IMR-90 (cell line): ENCODE measurements around the gene RFTN1. TPM values are rescaled to one million over a fixed set of nuclear protein-coding genes. Genes with fewer than 3 reads are reported as not detected.

Experiments used
- ATAC-seq: fragments of 200-7000 bp; cut with Tn5 transposase; 2 replicates; pipeline ENCODE4 v1.9.1; 2020; ENCODE audit warnings: low read depth, mild to moderate bottlenecking, moderate library complexity
- BruUV-seq: library from RNA; stranded (reverse); fragments of 400-500 nt; replicated peaks from 2 replicates; lab custom pipeline; 2021; lab: Mats Ljungman, UMichigan
- CTCF ChIA-PET: fragments of 300-600 bp; formaldehyde crosslinking; extraction: SDS; loops from one replicate; lab custom pipeline; 2021; ENCODE audit warnings: antibody characterized with exemption; lab: Yijun Ruan, JAX
- POLR2A ChIA-PET: fragments of 300-600 bp; sonication (Branson Sonifier 250); formaldehyde crosslinking; loops from one replicate; lab custom pipeline; 2022; ENCODE audit warnings: antibody characterized with exemption; ENCODE audit not compliant: unreplicated experiment; lab: Charles Lee
- DNase-seq: peaks from one replicate; pipeline ENCODE4 v3.0.0; 2013
- H2AFZ ChIP-seq: replicated peaks from 2 replicates; pipeline ENCODE3; 2013; ENCODE audit warnings: low read length, mild to moderate bottlenecking; ENCODE audit not compliant: poor library complexity
- H2AK5ac ChIP-seq: 2 replicates; pipeline ENCODE4 v1.6.1; 2013; ENCODE audit warnings: low read depth, low read length, inconsistent platforms
- H2AK9ac ChIP-seq: replicated peaks from 2 replicates; pipeline ENCODE3; 2013; ENCODE audit warnings: mild to moderate bottlenecking, low read depth, low read length, moderate library complexity; ENCODE audit not compliant: poor library complexity
- H2BK120ac ChIP-seq: 2 replicates; pipeline ENCODE4 v1.6.1; 2013; ENCODE audit warnings: low read depth, low read length, inconsistent platforms
- H2BK15ac ChIP-seq: 3 replicates; pipeline ENCODE4 v1.6.1; 2013; ENCODE audit warnings: low read depth, low read length, inconsistent platforms
- H2BK20ac ChIP-seq: 2 replicates; pipeline ENCODE4 v1.6.1; 2013; ENCODE audit warnings: low read depth, mild to moderate bottlenecking, inconsistent platforms, low read length, moderate library complexity
- H2BK5ac ChIP-seq: 2 replicates; pipeline ENCODE4 v1.6.1; 2013; ENCODE audit warnings: mild to moderate bottlenecking, low read depth, low read length, inconsistent platforms; ENCODE audit not compliant: poor library complexity, severe bottlenecking
- H3K14ac ChIP-seq: replicated peaks from 2 replicates; pipeline ENCODE4 v1.6.1; 2013; ENCODE audit warnings: low read depth, low read length, inconsistent platforms
- H3K18ac ChIP-seq: 2 replicates; pipeline ENCODE4 v1.6.1; 2013; ENCODE audit warnings: low read depth, low read length, control low read depth
- H3K23ac ChIP-seq: 2 replicates; pipeline ENCODE4 v1.6.1; 2013; ENCODE audit warnings: low read depth, low read length, inconsistent platforms
- H3K27ac ChIP-seq: 2 replicates; pipeline ENCODE4 v1.5.1; 2013; ENCODE audit warnings: mild to moderate bottlenecking, control low read depth, low read length; ENCODE audit not compliant: insufficient read depth
- H3K27me3 ChIP-seq: 2 replicates; pipeline ENCODE4 v1.6.1; 2013; ENCODE audit warnings: low read length; ENCODE audit not compliant: control insufficient read depth, insufficient read depth
- H3K36me3 ChIP-seq: 2 replicates; pipeline ENCODE4 v1.6.1; 2013; ENCODE audit warnings: low read length, mixed read lengths; ENCODE audit not compliant: control insufficient read depth, insufficient read depth
- H3K4ac ChIP-seq: 2 replicates; pipeline ENCODE4 v1.6.1; 2013; ENCODE audit warnings: low read depth, low read length, inconsistent platforms
- H3K4me1 ChIP-seq: 2 replicates; pipeline ENCODE4 v1.6.1; 2013; ENCODE audit warnings: low read length, mixed read lengths; ENCODE audit not compliant: control insufficient read depth, insufficient read depth
- H3K4me2 ChIP-seq: 2 replicates; pipeline ENCODE4 v1.6.1; 2013; ENCODE audit warnings: low read depth, mild to moderate bottlenecking, control low read depth, low read length, moderate library complexity
- H3K4me3 ChIP-seq: 2 replicates; pipeline ENCODE4 v1.5.1; 2013; ENCODE audit warnings: low read depth, mild to moderate bottlenecking, control low read depth, low read length, moderate library complexity; ENCODE audit not compliant: insufficient read depth
- H3K56ac ChIP-seq: 2 replicates; pipeline ENCODE4 v1.6.1; 2013; ENCODE audit warnings: low read length, inconsistent platforms; ENCODE audit not compliant: insufficient read depth; ENCODE audit errors: extremely low read depth
- H3K79me1 ChIP-seq, 2 experiments: 2 replicates each; pipeline ENCODE4 v1.6.1; 2013; ENCODE audit warnings: low read length in 2 of 2, inconsistent platforms in 1 of 2, low read depth in 1 of 2
- H3K9ac ChIP-seq: 2 replicates; pipeline ENCODE4 v1.6.1; 2013; ENCODE audit warnings: low read depth, low read length, control low read depth
- H3K9me1 ChIP-seq: 2 replicates; pipeline ENCODE4 v1.6.1; 2013; ENCODE audit warnings: low read length, inconsistent platforms; ENCODE audit not compliant: insufficient read depth
- H3K9me3 ChIP-seq: 2 replicates; pipeline ENCODE4 v1.6.1; 2013; ENCODE audit warnings: low read length; ENCODE audit not compliant: control insufficient read depth, insufficient read depth
- H4K20me1 ChIP-seq: 2 replicates; pipeline ENCODE4 v1.6.1; 2013; ENCODE audit warnings: low read length, inconsistent platforms; ENCODE audit not compliant: insufficient read depth
- H4K5ac ChIP-seq: 2 replicates; pipeline ENCODE4 v1.6.1; 2013; ENCODE audit warnings: mild to moderate bottlenecking, low read depth, low read length, control low read depth
- H4K8ac ChIP-seq, 2 experiments: 2 replicates each; pipeline ENCODE4 v1.6.1; 2013; ENCODE audit warnings: low read depth in 2 of 2, low read length in 2 of 2, control low read depth in 1 of 2, inconsistent platforms in 1 of 2
- H4K91ac ChIP-seq: 2 replicates; pipeline ENCODE4 v1.6.1; 2013; ENCODE audit warnings: low read depth, low read length, inconsistent platforms; ENCODE audit not compliant: insufficient read depth
- BHLHE40 ChIP-seq: fragments of 150-350 bp; IDR thresholded peaks from 2 replicates; pipeline ENCODE4 v1.6.1; 2016; ENCODE audit warnings: mild to moderate bottlenecking, low read depth, low read length
- CEBPB ChIP-seq: IDR thresholded peaks from 2 replicates; pipeline ENCODE4 v1.6.1; 2012; ENCODE audit warnings: low read depth, low read length, improper control_type of control experiment
- CHD1 ChIP-seq: IDR thresholded peaks from 2 replicates; pipeline ENCODE4 v1.6.1; 2012; ENCODE audit warnings: low read depth, low read length, improper control_type of control experiment
- CTCF ChIP-seq: conservative IDR thresholded peaks from 2 replicates; pipeline ENCODE4 v1.5.1; 2012; ENCODE audit warnings: mild to moderate bottlenecking, low read depth, low read length, improper control_type of control experiment
- ELK1 ChIP-seq: fragments of 150-350 bp; IDR thresholded peaks from 2 replicates; pipeline ENCODE4 v1.6.1; 2016; ENCODE audit warnings: low read depth, mild to moderate bottlenecking, low read length, moderate library complexity, borderline replicate concordance
- FOS ChIP-seq: fragments of 150-350 bp; IDR thresholded peaks from 2 replicates; pipeline ENCODE4 v1.6.1; 2016; ENCODE audit warnings: low read depth, low read length
- MAFK ChIP-seq: IDR thresholded peaks from 2 replicates; pipeline ENCODE4 v1.6.1; 2012; ENCODE audit warnings: low read depth, low read length, improper control_type of control experiment
- MAZ ChIP-seq: IDR thresholded peaks from 2 replicates; pipeline ENCODE4 v1.6.1; 2012; ENCODE audit warnings: low read depth, mild to moderate bottlenecking, low read length, improper control_type of control experiment, moderate library complexity, borderline replicate concordance
- MXI1 ChIP-seq: IDR thresholded peaks from 2 replicates; pipeline ENCODE4 v1.6.1; 2012; ENCODE audit warnings: low read depth, mild to moderate bottlenecking, low read length, moderate library complexity, borderline replicate concordance
- NFE2L2 ChIP-seq: fragments of 150-350 bp; IDR thresholded peaks from 2 replicates; pipeline ENCODE4 v1.6.1; 2016; ENCODE audit warnings: low read depth, mild to moderate bottlenecking, low read length
- POLR2A ChIP-seq: IDR thresholded peaks from 2 replicates; pipeline ENCODE4 v1.6.1; 2012; ENCODE audit warnings: mild to moderate bottlenecking, low read depth, low read length
- RAD21 ChIP-seq: IDR thresholded peaks from 2 replicates; pipeline ENCODE4 v1.6.1; 2012; ENCODE audit warnings: low read length, improper control_type of control experiment
- RCOR1 ChIP-seq: IDR thresholded peaks from 2 replicates; pipeline ENCODE4 v1.6.1; 2012; ENCODE audit warnings: mild to moderate bottlenecking, low read length, improper control_type of control experiment; ENCODE audit not compliant: insufficient replicate concordance
- RFX5 ChIP-seq: IDR thresholded peaks from 2 replicates; pipeline ENCODE4 v1.8.0; 2012; ENCODE audit warnings: low read depth, mild to moderate bottlenecking, low read length, moderate library complexity
- SMC3 ChIP-seq: fragments of 150-350 bp; IDR thresholded peaks from 2 replicates; pipeline ENCODE4 v1.6.1; 2016; ENCODE audit warnings: low read depth, mild to moderate bottlenecking, antibody characterized with exemption, low read length, moderate library complexity
- USF2 ChIP-seq: fragments of 150-350 bp; IDR thresholded peaks from 2 replicates; pipeline ENCODE4 v1.6.1; 2017; ENCODE audit warnings: mild to moderate bottlenecking, antibody characterized with exemption, low read length, low read depth
- WGBS, 2 experiments: methylation state at CpG; one replicate each; pipeline versions ENCODE4 v1.1.5 to v1.1.7; 2013; ENCODE audit warnings: missing lambda C conversion rate in 2 of 2; ENCODE audit not compliant: insufficient read length in 1 of 2; ENCODE audit errors: extremely low coverage in 2 of 2; 5-methylcytosine and 5-hydroxymethylcytosine counted together
- dilution Hi-C: fragments of 300-500 bp; cut with HindIII; formaldehyde crosslinking; loops from one replicate; pipeline ENCODE4 v1.14.3; 2018; ENCODE audit warnings: low sequenced_read_pairs; ENCODE audit not compliant: unreplicated experiment
- in situ Hi-C: fragments of 300-500 bp; cut with MboI; formaldehyde crosslinking; loops from 3 replicates; pipeline ENCODE4 v1.14.3; 2019; ENCODE audit warnings: low sequenced_read_pairs, inconsistent platforms, mixed read lengths
- intact Hi-C: fragments of 100-400 bp; cut with micrococcal nuclease; formaldehyde crosslinking; loops from 2 replicates; pipeline ENCODE4 v1.10.0; 2022
- polyA plus RNA-seq, 3 experiments: library from polyadenylated mRNA; depleted of rRNA; stranded (reverse); fragments of >200 nt; gene quantifications; 2 replicates each; pipeline ENCODE4 v1.2.3, GENCODE V29; 2012; ENCODE audit warnings: low replicate concordance in 1 of 3
- total RNA-seq: library from RNA; depleted of rRNA; stranded (reverse); fragments of >200 nt; gene quantifications from 2 replicates; pipeline ENCODE4 v1.2.3, GENCODE V29; 2012

RFTN1 gene
- total and polyA plus RNA-seq, 2 of the 4 experiments (the other 2 are of a cell fraction): 45.0 to 52.0 TPM

- H3K4ac ChIP-seq: no peak overlapping the region
- no peak overlapping the region for H4K5ac ChIP-seq
- peaks cover 24% of the 10 kb centered on the region for H3K36me3 ChIP-seq
- H3K9ac ChIP-seq: no peak overlapping the region
- no peak for ATAC-seq
- no peak overlapping the region for H2AK9ac ChIP-seq
- in situ Hi-C loops: no loop called here
- no peak overlapping the region for H3K4me2 ChIP-seq
- intact Hi-C loops: no loop called here
- no peaks in the 10 kb centered on the region for H3K27me3 ChIP-seq
- no peaks in the 10 kb centered on the region for H3K4me1 ChIP-seq
- TF ChIP-seq CTCF (no peak), SMC3 (no peak), MAZ (no peak), RAD21 (no peak), BHLHE40 (no peak), RFX5 (no peak), FOS (no peak), CEBPB (no peak), ELK1 (no peak), USF2 (no peak), CHD1 (no peak), MAFK (no peak), NFE2L2 (no peak), RCOR1 (no peak), MXI1 (no peak), POLR2A (no peak)
- dilution Hi-C loops: no loop called here
- H2BK20ac ChIP-seq: no peak overlapping the region
- no peak overlapping the region for H2BK120ac ChIP-seq
- POLR2A ChIA-PET: no interaction called here
- H3K56ac ChIP-seq: no peak overlapping the region
- no peak for DNase-seq
- peaks cover 16% of the 10 kb centered on the region for H3K9me1 ChIP-seq
- no peak overlapping the region for H3K27ac ChIP-seq
- no peak overlapping the region for H2BK5ac ChIP-seq
- H2AK5ac ChIP-seq: no peak overlapping the region
- peaks cover 4% of the 10 kb centered on the region for H3K9me3 ChIP-seq
- no peak overlapping the region for H2BK15ac ChIP-seq
- 66% methylated on average over 3 of the region's 4 CpGs; no CpG with 5 or more reads in 1 of the 2 experiments for WGBS, 2 experiments
- no peak overlapping the region for H3K4me3 ChIP-seq
- H3K79me1 ChIP-seq: peaks cover 70 to 77% of the 10 kb centered on the region in 2 experiments
- CTCF ChIA-PET: no interaction called here
- no peak overlapping the region for H3K14ac ChIP-seq
- H3K23ac ChIP-seq: no peak overlapping the region
- H4K91ac ChIP-seq: no peak overlapping the region
- H3K18ac ChIP-seq: no peak overlapping the region
- H4K20me1 ChIP-seq: peaks cover 21% of the 10 kb centered on the region
- H4K8ac ChIP-seq: 0 out of 4 replicates have a peak overlapping the region, but pooled peaks of 1 of the 2 experiments have one; percentile 23
- BruUV-seq: no TSS peak
- H2AFZ ChIP-seq: no peak overlapping the region
Observed at GRCh38 chr3:16466822-16467221, 46.7 kb downstream of the RFTN1 start.
